Caco-2 (cell line): ENCODE results near the gene SRPK1. TPM values are rescaled to one million over a fixed set of nuclear protein-coding genes. Genes with fewer than 3 reads are reported as not detected.

ENCODE experiments used
- BruUV-seq: library from RNA; stranded (reverse); fragments of 400-500 nt; replicated peaks from 2 replicates; lab custom pipeline; 2021; lab: Mats Ljungman, UMichigan
- CTCF ChIA-PET: fragments of 300-600 bp; sonication (Branson Sonifier 250); formaldehyde crosslinking; loops from one replicate; lab custom pipeline; 2022; ENCODE audit warnings: antibody characterized with exemption; lab: Charles Lee
- POLR2A ChIA-PET: fragments of 300-600 bp; sonication (Branson Sonifier 250); formaldehyde crosslinking; loops from one replicate; lab custom pipeline; 2022; ENCODE audit warnings: antibody characterized with exemption; lab: Charles Lee
- DNase-seq, 2 experiments: peaks; one replicate each; pipeline versions ENCODE4 v3.0.0 to v3.0.0-alpha.2; 2020 to 2022
- H3K27me3 ChIP-seq: replicated peaks from 2 replicates; pipeline ENCODE4 v1.6.0; 2011; ENCODE audit warnings: low read length; ENCODE audit not compliant: control insufficient read depth, insufficient read depth
- H3K36me3 ChIP-seq: 2 replicates; pipeline ENCODE4 v1.5.1; 2011; ENCODE audit warnings: low read length; ENCODE audit not compliant: control insufficient read depth, insufficient read depth
- H3K4me1 ChIP-seq: fragments of 250-450 bp; sonication (Bioruptor Pico); 2 replicates; pipeline ENCODE4 v1.5.1; 2020; ENCODE audit warnings: mild to moderate bottlenecking
- H3K4me3 ChIP-seq: 2 replicates; pipeline ENCODE4 v1.5.1; 2011; ENCODE audit warnings: low read depth, mild to moderate bottlenecking, control low read depth, low read length
- H3K9me3 ChIP-seq: fragments of 250-450 bp; sonication (Bioruptor Pico); 2 replicates; pipeline ENCODE4 v1.5.1; 2020; ENCODE audit warnings: mild to moderate bottlenecking, moderate library complexity
- H3K27ac Mint-ChIP-seq: one replicate; pipeline ENCODE4 v1.8.0; 2022; ENCODE audit warnings: mixed read lengths; ENCODE audit not compliant: unreplicated experiment
- H3K27me3 Mint-ChIP-seq: one replicate; pipeline ENCODE4 v1.8.0; 2022; ENCODE audit warnings: mixed read lengths; ENCODE audit not compliant: insufficient read depth, unreplicated experiment
- H3K36me3 Mint-ChIP-seq: one replicate; pipeline ENCODE4 v1.8.0; 2022; ENCODE audit warnings: mild to moderate bottlenecking, mixed read lengths; ENCODE audit not compliant: insufficient read depth, unreplicated experiment
- H3K4me1 Mint-ChIP-seq: one replicate; pipeline ENCODE4 v1.8.0; 2022; ENCODE audit warnings: low read depth, mixed read lengths; ENCODE audit not compliant: unreplicated experiment
- H3K4me3 Mint-ChIP-seq: one replicate; pipeline ENCODE4 v1.8.0; 2022; ENCODE audit warnings: mild to moderate bottlenecking, moderate library complexity, mixed read lengths; ENCODE audit not compliant: unreplicated experiment
- H3K9me3 Mint-ChIP-seq: one replicate; pipeline ENCODE4 v1.8.0; 2022; ENCODE audit warnings: mixed read lengths; ENCODE audit not compliant: unreplicated experiment
- CTCF ChIP-seq, 2 experiments: fragments of 200-600 bp in 1 of 2; IDR thresholded peaks; 1 replicate in 1 of 2; 2 replicates in 1 of 2; pipeline versions ENCODE4 v1.5.1 to v1.8.0; 2011 to 2022; ENCODE audit warnings: antibody characterized with exemption in 1 of 2, control low read depth in 1 of 2, inconsistent platforms in 1 of 2, low read depth in 1 of 2, low read length in 1 of 2, mild to moderate bottlenecking in 1 of 2, moderate library complexity in 1 of 2; ENCODE audit not compliant: insufficient read depth in 1 of 2, severe bottlenecking in 1 of 2, unreplicated experiment in 1 of 2
- intact Hi-C: fragments of 100-400 bp; cut with micrococcal nuclease; formaldehyde crosslinking; loops from one replicate; pipeline ENCODE4 v1.10.0; 2022; ENCODE audit not compliant: unreplicated experiment
- total RNA-seq: library from RNA; stranded (reverse); gene quantifications from 2 replicates; pipeline ENCODE4 v1.2.3, GENCODE V29; 2022

SRPK1 gene
- total RNA-seq, 1 experiment from 2014 or later: 114 TPM

GRCh38 chr6:35790683-35791082 lies 130.2 kb downstream of the SRPK1 start:
- BruUV-seq: no TSS peak
- Mint-ChIP-seq H3K36me3 (no peaks in the 10 kb centered on the region), H3K4me1 (no peaks in the 10 kb centered on the region), H3K27me3 (peaks cover 11% of the 10 kb centered on the region), H3K9me3 (no peaks in the 10 kb centered on the region), H3K4me3 (no peak overlapping the region), H3K27ac (no peak overlapping the region)
- H3K4me3 ChIP-seq: no peak overlapping the region
- intact Hi-C loops: no loop called here
- no peak for TF ChIP-seq CTCF (IDR thresholded peaks at IDR 0.05; ENCODE audit: insufficient read depth in 1 of 2, low read depth in 1 of 2, low read length in 1 of 2, severe bottlenecking in 1 of 2, unreplicated experiment in 1 of 2)
- POLR2A ChIA-PET: no interaction called here
- no peak for DNase-seq
- no peaks in the 10 kb centered on the region for H3K36me3 ChIP-seq
- H3K27me3 ChIP-seq: no peaks in the 10 kb centered on the region
- CTCF ChIA-PET: no interaction called here
- no peaks in the 10 kb centered on the region for H3K9me3 ChIP-seq
- peaks cover 11% of the 10 kb centered on the region for H3K4me1 ChIP-seq

DNA sequence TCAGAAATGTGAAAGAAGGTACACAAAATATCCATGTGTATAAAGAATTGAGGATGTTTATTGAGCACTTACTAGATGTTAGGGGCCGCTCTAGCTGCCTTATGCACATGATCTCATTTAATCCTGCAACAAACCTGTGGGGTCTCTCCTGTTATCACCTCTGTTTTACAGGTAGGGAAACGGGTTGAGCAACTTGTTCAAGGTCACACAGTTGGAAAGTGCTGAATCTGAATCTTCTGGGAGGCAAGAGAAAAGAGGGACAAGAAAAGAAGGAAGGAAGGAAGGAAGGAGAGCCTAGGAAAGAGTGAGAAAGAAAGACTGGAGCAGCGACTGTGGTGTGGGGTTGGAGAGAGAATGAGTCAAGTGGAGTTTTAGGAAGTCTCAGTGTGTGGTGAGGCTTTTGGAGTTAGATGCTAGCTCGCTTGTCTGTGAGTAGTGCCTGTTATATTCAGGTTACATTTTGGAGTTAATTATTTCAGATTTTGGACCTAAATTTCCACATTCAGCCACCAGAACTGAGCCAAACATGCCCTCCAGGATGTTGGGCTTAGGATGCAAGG lies 132.4 kb downstream of the SRPK1 start:
- no peak for TF ChIP-seq CTCF (IDR thresholded peaks at IDR 0.05; ENCODE audit: insufficient read depth in 1 of 2, low read depth in 1 of 2, low read length in 1 of 2, severe bottlenecking in 1 of 2, unreplicated experiment in 1 of 2)
- Mint-ChIP-seq H3K36me3 (no peaks in the 10 kb centered on the region), H3K4me3 (no peak overlapping the region), H3K27ac (no peak overlapping the region), H3K4me1 (peaks cover 12% of the 10 kb centered on the region), H3K27me3 (peaks cover 11% of the 10 kb centered on the region), H3K9me3 (no peaks in the 10 kb centered on the region)
- peaks cover 18% of the 10 kb centered on the region for H3K4me1 ChIP-seq
- intact Hi-C loops: no loop called here
- H3K27me3 ChIP-seq: no peaks in the 10 kb centered on the region
- POLR2A ChIA-PET: no interaction called here
- no TSS peak for BruUV-seq
- DNase-seq: no peak
- H3K9me3 ChIP-seq: no peaks in the 10 kb centered on the region
- no peaks in the 10 kb centered on the region for H3K36me3 ChIP-seq
- CTCF ChIA-PET: no interaction called here
- H3K4me3 ChIP-seq: no peak overlapping the region

DNA sequence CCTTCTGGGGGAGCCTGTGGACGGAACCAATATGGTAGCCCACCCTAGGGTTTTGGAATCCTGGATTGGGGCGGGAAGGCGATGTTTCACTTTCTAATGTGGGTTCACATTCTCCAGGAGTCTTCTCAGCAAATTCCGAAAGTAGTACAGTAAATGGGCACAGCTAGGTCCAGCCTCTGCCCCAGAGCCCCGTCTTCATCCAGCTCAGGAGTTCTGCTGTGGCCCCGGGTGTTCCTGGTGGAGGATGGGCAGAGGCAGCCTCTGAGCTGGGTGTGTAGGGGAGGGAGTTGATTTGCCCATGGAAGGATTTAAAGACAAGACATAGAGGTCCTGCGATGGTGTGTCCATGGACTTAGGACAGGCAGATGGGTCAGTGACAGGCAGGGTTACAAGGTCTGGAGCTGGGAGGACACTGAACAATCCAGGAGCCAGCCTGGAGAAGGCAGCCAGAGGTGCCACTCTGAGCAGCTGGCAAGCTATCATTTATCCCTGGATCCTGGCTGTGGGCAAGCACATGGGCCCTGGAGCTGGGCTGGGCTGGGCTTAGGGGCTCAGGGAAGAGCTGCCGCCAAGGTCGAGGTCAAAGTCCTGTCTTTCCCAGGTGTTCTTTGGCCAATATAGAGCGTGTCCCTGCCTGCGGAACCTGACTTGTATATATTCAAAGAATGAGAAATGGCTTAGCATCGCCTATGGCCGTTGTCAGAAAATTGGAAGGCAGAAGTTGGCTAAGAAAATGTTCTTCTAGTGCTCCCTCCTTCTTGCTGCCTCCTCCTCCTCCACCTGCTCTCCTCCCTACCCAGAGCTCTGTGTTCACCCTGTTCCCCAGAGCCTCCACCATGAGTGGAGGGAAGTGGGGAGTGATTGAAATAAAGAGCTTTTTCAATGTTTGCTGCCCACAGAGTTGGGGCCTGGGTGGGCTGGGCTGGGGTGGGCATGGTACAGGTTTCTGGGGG lies 133.4 kb downstream of the SRPK1 start:
- H3K27me3 ChIP-seq: no peaks in the 10 kb centered on the region
- H3K9me3 ChIP-seq: no peaks in the 10 kb centered on the region
- Mint-ChIP-seq H3K9me3 (no peaks in the 10 kb centered on the region), H3K36me3 (no peaks in the 10 kb centered on the region), H3K27ac (no peak overlapping the region), H3K4me1 (peaks cover 12% of the 10 kb centered on the region), H3K4me3 (no peak overlapping the region), H3K27me3 (peaks cover 7% of the 10 kb centered on the region)
- peaks cover 18% of the 10 kb centered on the region for H3K4me1 ChIP-seq
- H3K4me3 ChIP-seq: no peak overlapping the region
- CTCF ChIA-PET: interaction anchor here (0.6 kb wide), 1 partner anchor 43 kb away, joined by 4 read pairs; no protein-coding TSS in a partner anchor
- POLR2A ChIA-PET: no interaction called here
- intact Hi-C loops: loop anchor here (1.0 kb wide), 1 partner anchor 11 kb away; no protein-coding TSS in a partner anchor
- DNase-seq: no peak
- H3K36me3 ChIP-seq: no peaks in the 10 kb centered on the region
- BruUV-seq: no TSS peak
- no peak for TF ChIP-seq CTCF (IDR thresholded peaks at IDR 0.05; ENCODE audit: insufficient read depth in 1 of 2, low read depth in 1 of 2, low read length in 1 of 2, severe bottlenecking in 1 of 2, unreplicated experiment in 1 of 2)
